GM08714 (cell line): ENCODE data around the gene VCAN.
A peak's percentile ranks its signal among the peaks of the same experiment; 100 is the strongest.
"Not testable (repeated sequence)": the region's sequence is repeated elsewhere in the genome, so short reads cannot be mapped to it uniquely, and the experiment has no call there.

Experiments used
- H3K4me3 ChIP-seq: fragments of 200-500 bp; sonication (Bioruptor generic); 2 replicates; pipeline ENCODE4 v1.5.1; 2014; ENCODE audit warnings: mild to moderate bottlenecking, low read length, inconsistent platforms
- ZNF274 ChIP-seq: IDR thresholded peaks from 2 replicates; pipeline ENCODE4 v1.6.1; 2012; ENCODE audit warnings: mild to moderate bottlenecking, low read depth, low read length

VCAN gene

DNA sequence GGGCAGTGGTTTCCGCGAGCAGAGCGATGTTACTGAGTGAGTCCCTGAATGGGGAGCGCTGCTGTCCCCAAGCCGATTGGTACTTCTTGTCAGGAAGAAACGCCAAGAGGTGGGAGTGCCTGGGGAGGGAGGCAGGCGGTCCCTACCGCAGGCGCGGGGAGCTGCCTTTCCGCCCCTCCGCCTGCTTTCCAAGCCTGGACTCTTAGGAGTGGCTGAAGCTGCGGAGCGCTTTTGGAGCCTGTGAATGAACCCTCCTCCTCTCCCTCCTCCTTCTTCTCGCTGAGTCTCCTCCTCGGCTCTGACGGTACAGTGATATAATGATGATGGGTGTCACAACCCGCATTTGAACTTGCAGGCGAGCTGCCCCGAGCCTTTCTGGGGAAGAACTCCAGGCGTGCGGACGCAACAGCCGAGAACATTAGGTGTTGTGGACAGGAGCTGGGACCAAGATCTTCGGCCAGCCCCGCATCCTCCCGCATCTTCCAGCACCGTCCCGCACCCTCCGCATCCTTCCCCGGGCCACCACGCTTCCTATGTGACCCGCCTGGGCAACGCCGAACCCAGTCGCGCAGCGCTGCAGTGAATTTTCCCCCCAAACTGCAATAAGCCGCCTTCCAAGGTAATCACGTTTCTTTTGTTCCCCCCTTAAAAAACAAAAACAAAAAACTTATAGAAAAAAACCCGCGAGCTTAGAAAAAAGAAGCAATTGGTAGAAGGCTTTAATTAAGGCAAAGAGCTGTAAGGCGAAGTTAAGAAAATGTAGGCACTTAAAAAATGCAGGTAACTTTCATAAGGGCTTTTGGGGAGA is at the start of gene VCAN:
Gene VCAN (plus strand): TSS at position 340 of the 808 bp plus-strand sequence. CDS start 11,775 bp downstream, outside the sequence.
- H3K4me3 ChIP-seq, result peak within 1 kb of the TSS; percentile 69
- no peak for TF ChIP-seq ZNF274

DNA sequence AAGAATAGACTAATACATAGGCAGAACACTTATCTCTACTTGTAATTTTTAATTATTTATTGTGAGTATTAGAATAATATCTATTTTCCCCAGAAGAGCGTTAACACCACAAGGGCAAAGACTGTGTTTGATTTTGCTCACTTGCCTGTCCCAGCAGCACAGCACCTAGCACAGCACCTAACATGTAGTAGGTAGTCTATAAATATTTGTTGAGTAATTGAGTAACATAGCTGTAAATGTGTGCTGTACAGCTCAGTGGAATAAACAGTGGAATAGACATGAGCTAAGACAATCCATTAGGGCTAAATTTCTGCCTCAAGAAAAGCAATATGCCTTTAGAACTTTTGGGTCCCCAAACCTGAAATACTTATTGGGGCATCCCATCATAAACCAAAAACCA is 49.3 kb upstream of the VCAN start:
- H3K4me3 ChIP-seq, result no peak overlapping the region
- TF ChIP-seq ZNF274, result no peak

DNA sequence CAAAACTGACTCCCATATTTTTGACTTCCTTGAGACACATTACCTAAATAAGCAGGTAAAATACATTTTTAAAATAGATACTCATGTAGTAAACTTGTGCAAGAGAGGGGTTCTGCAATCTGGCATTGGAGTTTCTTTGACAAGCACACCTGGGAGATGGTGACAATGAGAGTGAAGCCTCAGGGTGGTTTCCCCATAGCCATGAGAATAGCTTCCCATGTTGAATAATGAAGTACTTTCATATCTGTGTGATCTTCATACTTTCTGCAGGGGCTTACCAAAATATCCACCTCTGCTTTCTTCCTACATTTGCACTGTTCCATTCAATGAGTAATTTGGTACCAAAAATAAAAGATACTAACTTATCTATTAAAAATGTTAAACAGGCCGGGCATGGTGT is 44.7 kb upstream of the VCAN start:
- no peak overlapping the region for H3K4me3 ChIP-seq
- TF ChIP-seq ZNF274, result no peak

DNA sequence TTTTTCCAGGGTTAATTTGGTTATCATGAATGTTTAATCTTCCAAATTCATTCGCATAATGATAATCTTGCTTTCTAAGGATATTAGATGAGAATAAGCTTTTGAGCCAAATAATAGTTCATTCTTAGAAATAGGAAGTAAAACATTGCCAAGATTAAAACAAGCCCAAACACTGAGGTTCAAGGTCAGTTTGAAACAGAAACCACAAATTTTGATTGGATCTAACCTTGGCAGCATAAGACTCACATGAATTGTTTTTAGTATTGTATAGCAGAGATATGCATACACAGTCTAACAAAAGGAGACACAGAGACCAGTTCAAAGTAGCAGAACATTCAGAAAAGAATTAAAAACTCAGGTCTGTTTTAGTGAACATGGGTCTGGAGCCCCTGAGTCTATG is 43.4 kb upstream of the VCAN start:
- no peak overlapping the region for H3K4me3 ChIP-seq
- no peak for TF ChIP-seq ZNF274

DNA sequence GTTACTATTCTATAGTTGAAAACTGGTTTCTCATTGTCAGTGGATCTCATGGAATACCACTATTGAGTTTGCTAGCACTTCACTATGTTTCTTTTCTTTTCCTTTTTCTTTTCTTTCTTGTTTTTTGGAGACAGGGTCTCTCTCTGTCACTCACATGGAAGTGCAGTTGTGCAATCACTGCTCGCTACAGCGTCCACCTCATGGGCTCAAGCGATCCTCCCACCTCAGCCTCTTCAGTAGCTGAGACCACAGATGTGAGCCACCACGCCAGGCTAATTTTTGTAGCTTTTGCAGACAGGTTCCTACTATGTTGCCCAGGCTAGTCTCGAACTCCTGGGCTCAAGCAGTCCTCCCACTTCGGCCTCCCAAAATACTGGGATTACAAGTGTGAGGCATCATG is 42.7 kb upstream of the VCAN start:
- no peak for TF ChIP-seq ZNF274
- H3K4me3 ChIP-seq, result no peak overlapping the region

DNA sequence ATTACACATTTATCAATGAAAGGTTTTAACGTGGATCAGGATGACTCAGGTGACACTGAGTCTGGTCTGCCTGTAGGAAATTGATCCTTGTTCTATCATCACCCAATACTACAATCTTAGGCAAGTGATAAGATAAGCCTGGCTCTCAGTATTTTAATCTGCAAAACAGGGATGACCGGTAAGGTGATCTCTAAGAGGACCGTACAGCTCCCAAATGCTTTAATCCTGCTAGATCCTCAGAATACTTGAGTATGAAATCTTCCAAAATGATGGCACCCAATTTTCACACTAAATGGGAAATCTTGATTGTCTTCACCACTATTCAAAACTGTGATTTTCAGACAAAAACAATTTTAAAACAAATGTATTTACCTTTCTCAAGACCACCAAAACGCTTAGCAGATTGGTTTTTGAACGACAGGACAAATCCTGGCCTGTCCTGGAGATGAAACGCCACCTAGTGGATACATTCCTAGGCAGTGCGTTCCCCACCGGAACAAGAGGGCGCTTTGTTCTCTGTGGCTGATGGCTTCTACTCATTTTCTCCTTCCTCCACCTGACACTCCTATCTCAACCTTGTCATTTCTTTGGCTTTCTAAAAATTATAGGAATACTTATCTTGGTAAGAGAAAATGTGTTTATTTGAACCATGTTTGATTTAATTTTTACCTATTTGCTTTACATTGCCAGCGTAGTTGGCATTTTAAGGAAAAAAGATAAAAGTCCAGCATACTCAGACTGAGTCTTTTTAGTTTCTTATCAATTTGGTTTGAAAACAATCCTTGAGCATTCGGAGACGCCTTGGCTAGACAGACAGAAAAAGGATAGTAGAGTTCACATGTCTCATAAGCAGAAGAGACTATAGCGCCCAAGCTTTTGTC is 41.2 kb upstream of the VCAN start:
- TF ChIP-seq ZNF274, result no peak
- no peak overlapping the region for H3K4me3 ChIP-seq

DNA sequence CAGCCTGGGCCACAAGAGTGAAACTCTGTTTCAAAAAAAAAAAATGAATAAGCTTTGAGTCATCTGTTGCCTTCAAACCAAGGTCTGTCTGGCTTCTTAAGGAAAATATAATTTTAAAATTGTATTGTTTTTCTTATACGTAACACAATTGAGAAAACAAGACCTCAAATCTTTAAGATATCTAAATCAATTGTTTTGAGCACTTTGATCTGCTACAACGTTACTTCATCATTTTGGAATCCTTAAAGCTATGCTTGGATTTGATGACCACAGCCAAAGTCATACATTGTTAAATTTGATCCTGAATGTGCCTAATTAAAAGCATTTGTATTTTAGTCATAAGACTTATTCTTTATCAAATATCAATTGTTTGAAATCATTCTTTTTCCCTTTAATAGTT is 37.7 kb upstream of the VCAN start:
- H3K4me3 ChIP-seq, result no peak overlapping the region
- no peak for TF ChIP-seq ZNF274

DNA sequence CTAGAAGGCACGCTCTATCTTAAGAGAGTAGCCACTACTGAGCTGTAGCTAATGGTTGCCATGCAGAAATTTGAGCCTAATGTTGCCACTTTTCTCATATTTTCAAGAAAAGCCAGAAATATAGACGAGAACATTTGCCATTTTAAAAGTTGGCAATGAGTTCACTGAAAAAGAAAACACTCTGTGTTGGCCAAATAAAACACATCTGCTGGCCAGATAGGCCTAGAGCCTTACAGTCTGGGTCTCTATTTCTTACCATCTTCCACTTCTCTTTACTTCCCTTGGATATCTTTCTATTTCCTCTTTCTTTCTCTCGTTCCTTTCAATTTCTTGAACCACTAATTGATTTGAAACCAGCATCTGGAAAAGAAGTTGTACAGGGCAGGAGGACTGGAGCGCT is 36.6 kb upstream of the VCAN start:
- no peak for TF ChIP-seq ZNF274
- H3K4me3 ChIP-seq, result no peak overlapping the region

DNA sequence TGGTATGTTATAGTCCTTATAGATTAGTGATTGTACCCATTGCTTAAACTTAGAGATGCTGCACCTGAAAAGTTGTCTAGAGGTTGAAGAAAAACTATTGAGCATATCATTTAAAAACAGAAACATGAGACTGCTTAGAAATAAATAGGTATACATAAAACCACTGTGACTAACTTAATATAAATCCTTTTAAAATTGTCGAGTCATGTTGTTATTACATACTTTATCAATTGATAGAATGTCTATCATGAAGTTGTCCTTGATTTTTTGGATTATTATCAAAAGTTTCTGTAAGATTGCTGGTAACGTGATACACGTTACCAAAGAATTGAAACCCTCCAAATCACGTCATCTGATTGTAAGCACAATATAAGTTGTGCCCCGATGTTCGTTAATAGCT is 35.3 kb upstream of the VCAN start:
- TF ChIP-seq ZNF274, result no peak
- no peak overlapping the region for H3K4me3 ChIP-seq

DNA sequence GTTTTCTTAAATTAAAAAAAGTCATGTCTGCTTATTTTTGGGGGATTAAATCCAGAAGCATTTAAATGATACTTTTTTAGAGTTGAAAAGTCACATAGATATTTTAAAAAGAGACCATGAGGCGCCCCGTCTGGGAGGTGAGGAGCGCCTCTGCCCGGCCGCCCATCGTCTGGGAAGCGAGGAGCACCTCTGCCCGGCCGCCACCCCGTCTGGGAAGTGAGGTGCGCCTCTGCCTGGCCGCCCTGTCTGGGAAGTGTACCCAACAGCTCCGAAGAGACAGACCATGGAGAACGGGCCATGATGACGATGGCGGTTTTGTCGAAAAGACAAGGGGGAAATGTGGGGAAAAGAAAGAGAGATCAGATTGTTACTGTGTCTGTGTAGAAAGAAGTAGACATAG is 33.8 kb upstream of the VCAN start:
- not testable (repeated sequence) for H3K4me3 ChIP-seq

DNA sequence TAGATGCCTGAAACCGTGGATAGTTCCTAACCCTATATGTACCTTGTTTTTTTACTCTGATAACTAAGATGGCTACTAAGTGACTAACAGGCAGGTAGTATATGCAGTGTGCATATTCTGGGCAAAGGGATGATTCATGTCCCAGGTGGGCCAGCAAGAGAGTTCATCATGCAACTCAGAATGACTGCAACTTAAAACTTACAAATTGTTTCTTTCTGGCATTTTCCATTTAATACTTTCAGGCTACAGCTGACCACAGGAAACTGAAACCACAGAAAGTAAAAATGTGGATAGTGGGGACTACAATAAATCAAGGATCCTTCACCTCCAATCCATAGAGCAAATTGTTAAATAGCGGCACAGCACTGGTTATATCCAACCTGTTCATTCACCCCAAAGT is 30.7 kb upstream of the VCAN start:
- TF ChIP-seq ZNF274, result no peak
- no peak overlapping the region for H3K4me3 ChIP-seq

DNA sequence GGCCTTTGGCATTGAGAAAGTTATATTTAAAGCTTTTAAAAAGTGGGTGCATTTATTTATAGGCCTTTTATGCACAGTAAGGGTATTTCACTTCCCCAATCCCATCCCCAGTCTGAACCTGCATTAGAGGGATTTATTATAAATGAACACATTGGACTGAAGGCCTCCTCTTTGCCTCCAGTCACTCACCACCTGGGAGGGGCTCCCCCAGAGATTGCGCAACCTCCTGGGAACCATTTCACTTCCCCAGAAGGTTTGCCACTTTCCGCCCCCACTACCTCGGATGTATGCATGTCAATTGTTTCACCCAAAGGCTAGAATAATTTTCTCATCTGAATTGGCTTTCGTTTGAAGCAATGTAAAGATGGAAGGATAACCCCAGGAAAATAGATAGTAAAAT is 29.8 kb upstream of the VCAN start:
- no peak for TF ChIP-seq ZNF274
- H3K4me3 ChIP-seq, result no peak overlapping the region

DNA sequence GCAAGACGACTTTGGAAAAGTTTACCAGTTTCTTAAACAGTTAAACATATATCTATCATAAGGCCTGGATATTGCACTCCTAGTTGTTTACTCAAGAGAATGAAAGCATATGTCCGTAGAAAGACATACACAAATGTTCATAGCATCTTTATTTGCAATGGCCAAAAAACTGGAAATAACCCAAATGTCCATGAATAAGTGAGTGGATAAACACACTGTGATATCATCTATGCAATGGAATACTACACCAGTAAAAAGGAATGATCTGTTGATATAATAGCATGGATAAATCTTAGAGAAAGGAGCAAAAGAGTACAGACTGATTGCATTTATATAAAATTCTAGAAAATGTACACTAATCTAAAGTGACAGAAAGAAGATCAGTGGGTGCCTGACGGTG is 28.0 kb upstream of the VCAN start:
- no peak for TF ChIP-seq ZNF274
- H3K4me3 ChIP-seq, result no peak overlapping the region

DNA sequence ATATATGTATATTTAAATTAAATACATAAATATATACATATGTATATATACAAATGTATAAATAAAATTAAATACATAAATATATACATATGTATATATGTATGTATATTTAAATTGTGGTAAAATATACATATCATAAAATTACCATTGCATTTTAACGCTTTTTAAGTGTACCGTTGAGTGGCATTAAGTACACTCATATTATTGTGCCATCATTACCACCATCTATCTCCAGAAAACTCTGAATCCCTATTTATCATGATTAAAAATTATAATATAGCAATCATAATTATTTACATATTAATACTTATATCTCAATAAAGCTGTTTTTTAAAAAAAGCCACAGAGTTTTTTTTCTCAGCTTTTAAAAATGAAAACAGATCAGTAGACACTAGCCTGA is 27.1 kb upstream of the VCAN start:
- TF ChIP-seq ZNF274, result no peak

More for the DNA sequence above, 27.1 kb upstream of the VCAN start:
- H3K4me3 ChIP-seq, result no peak overlapping the region
